ENCODE data around the gene GPANK1.

GRCh38 chr6:31659649-31660380 lies 5.0 kb downstream of the GPANK1 start:
- TF ChIP-seq CBFB (IDR thresholded peaks at IDR 0.05; ENCODE audit: low read depth), result no peak
- TF ChIP-seq CTCF (IDR thresholded peaks at IDR 0.05 in 2 of 3, conservative IDR thresholded peaks at IDR 0.05 in 1 of 3; ENCODE audit: control insufficient read depth in 2 of 3, extremely low read depth in 1 of 3, insufficient read depth in 1 of 3, low read depth in 3 of 3, low read length in 3 of 3), result no peak

All from GM12878 (cell line).